HepG2 (cell line): ENCODE data around the gene NEK9.

Experiments used
- CBX1 ChIP-seq: IDR thresholded peaks from one replicate; pipeline ENCODE4 v1.6.1; 2016; ENCODE audit warnings: antibody characterized with exemption, low read depth
- CBX2 ChIP-seq, 2 experiments: fragments of 200-600 bp in 1 of 2; sonication (generic); formaldehyde crosslinking in 1 of 2; IDR thresholded peaks; 2 replicates each; pipeline versions ENCODE4 v1.7.0 to v1.8.1; 2018 to 2022; ENCODE audit warnings: low read depth in 2 of 2, low read length in 1 of 2, mild to moderate bottlenecking in 1 of 2, missing genetic modification reagents in 1 of 2
- CEBPB ChIP-seq: IDR thresholded peaks from 2 replicates; pipeline ENCODE4 v1.6.1; 2011; ENCODE audit warnings: low read depth, low read length, improper control_type of control experiment, borderline replicate concordance
- ELF4 ChIP-seq: sonication (generic); formaldehyde crosslinking; IDR thresholded peaks from 2 replicates; pipeline ENCODE4 v1.5.0; 2020; ENCODE audit warnings: missing genetic modification reagents, mild to moderate bottlenecking, moderate library complexity, borderline replicate concordance
- FOXK2 ChIP-seq: fragments of 450-650 bp; IDR thresholded peaks from 2 replicates; pipeline ENCODE4 v1.6.1; 2016
- HMG20A ChIP-seq: IDR thresholded peaks from 2 replicates; pipeline ENCODE4 v1.6.1; 2016; ENCODE audit warnings: borderline replicate concordance
- HNF4G ChIP-seq, 2 experiments: sonication (generic) in 1 of 2; formaldehyde crosslinking in 1 of 2; IDR thresholded peaks; 2 replicates each; pipeline versions ENCODE4 v1.4.0 to v1.6.1; 2011 to 2020; ENCODE audit warnings: borderline replicate concordance in 2 of 2, low read depth in 2 of 2, mild to moderate bottlenecking in 2 of 2, low read length in 1 of 2, missing genetic modification reagents in 1 of 2, moderate library complexity in 1 of 2
- SMAD3 ChIP-seq: sonication (generic); formaldehyde crosslinking; IDR thresholded peaks from 2 replicates; pipeline ENCODE4 v1.4.0; 2020; ENCODE audit warnings: missing genetic modification reagents
- ZNF329 ChIP-seq: sonication (generic); formaldehyde crosslinking; IDR thresholded peaks from 2 replicates; pipeline ENCODE4 v1.9.0; 2021; ENCODE audit warnings: low read depth, mild to moderate bottlenecking, missing genetic modification reagents
- ZNF644 ChIP-seq: IDR thresholded peaks from 2 replicates; pipeline ENCODE4 v1.6.1; 2016; ENCODE audit warnings: low read depth
- TF ChIP-seq, protein P1 (sequence below): sonication (generic); formaldehyde crosslinking; IDR thresholded peaks from 2 replicates; pipeline ENCODE4 v1.5.0; 2020; ENCODE audit warnings: mild to moderate bottlenecking, missing genetic modification reagents, moderate library complexity
- TF ChIP-seq, protein P2 (sequence below): sonication (generic); formaldehyde crosslinking; IDR thresholded peaks from 2 replicates; pipeline ENCODE4 v1.8.0; 2022; ENCODE audit warnings: mild to moderate bottlenecking, missing genetic modification reagents
- TF ChIP-seq, protein P3 (sequence below), 2 experiments: sonication (generic) in 1 of 2; formaldehyde crosslinking in 1 of 2; IDR thresholded peaks; 2 replicates each; pipeline versions ENCODE4 v1.4.0 to v1.6.1; 2018 to 2020; ENCODE audit warnings: missing genetic modification reagents in 2 of 2, borderline replicate concordance in 1 of 2, low read depth in 1 of 2, mild to moderate bottlenecking in 1 of 2, missing biosample characterization in 1 of 2

DNA sequence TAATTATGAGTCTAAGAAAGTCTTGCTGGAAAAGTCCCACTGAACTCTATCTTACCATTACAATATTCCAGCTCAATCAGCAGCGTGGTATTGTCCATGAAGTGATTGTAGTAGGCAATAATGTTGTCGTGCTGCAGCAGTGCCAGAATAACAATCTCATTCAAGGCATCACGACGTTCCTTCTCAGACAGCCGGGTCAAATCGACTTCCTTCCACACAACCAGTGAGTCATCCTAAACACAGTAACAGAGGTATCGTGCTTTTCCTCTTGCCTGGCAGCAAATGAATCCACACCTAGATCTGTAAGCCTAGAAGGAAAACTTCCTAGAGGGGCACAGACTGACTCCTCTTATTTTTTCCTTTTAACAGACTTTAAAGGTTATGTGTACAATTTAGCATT lies 2.9 kb downstream of the NEK9 start:
- TF ChIP-seq, protein P1, sequence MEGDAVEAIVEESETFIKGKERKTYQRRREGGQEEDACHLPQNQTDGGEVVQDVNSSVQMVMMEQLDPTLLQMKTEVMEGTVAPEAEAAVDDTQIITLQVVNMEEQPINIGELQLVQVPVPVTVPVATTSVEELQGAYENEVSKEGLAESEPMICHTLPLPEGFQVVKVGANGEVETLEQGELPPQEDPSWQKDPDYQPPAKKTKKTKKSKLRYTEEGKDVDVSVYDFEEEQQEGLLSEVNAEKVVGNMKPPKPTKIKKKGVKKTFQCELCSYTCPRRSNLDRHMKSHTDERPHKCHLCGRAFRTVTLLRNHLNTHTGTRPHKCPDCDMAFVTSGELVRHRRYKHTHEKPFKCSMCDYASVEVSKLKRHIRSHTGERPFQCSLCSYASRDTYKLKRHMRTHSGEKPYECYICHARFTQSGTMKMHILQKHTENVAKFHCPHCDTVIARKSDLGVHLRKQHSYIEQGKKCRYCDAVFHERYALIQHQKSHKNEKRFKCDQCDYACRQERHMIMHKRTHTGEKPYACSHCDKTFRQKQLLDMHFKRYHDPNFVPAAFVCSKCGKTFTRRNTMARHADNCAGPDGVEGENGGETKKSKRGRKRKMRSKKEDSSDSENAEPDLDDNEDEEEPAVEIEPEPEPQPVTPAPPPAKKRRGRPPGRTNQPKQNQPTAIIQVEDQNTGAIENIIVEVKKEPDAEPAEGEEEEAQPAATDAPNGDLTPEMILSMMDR (CRISPR knock-in tag), result no peak
- TF ChIP-seq ZNF644, result no peak
- TF ChIP-seq, protein P2, sequence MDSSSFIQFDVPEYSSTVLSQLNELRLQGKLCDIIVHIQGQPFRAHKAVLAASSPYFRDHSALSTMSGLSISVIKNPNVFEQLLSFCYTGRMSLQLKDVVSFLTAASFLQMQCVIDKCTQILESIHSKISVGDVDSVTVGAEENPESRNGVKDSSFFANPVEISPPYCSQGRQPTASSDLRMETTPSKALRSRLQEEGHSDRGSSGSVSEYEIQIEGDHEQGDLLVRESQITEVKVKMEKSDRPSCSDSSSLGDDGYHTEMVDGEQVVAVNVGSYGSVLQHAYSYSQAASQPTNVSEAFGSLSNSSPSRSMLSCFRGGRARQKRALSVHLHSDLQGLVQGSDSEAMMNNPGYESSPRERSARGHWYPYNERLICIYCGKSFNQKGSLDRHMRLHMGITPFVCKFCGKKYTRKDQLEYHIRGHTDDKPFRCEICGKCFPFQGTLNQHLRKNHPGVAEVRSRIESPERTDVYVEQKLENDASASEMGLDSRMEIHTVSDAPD (CRISPR knock-in tag), result no peak
- TF ChIP-seq ELF4, result no peak
- no peak for TF ChIP-seq ZNF329
- TF ChIP-seq, protein P3, sequence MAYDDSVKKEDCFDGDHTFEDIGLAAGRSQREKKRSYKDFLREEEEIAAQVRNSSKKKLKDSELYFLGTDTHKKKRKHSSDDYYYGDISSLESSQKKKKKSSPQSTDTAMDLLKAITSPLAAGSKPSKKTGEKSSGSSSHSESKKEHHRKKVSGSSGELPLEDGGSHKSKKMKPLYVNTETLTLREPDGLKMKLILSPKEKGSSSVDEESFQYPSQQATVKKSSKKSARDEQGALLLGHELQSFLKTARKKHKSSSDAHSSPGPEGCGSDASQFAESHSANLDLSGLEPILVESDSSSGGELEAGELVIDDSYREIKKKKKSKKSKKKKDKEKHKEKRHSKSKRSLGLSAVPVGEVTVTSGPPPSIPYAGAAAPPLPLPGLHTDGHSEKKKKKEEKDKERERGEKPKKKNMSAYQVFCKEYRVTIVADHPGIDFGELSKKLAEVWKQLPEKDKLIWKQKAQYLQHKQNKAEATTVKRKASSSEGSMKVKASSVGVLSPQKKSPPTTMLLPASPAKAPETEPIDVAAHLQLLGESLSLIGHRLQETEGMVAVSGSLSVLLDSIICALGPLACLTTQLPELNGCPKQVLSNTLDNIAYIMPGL (CRISPR knock-in tag; IDR thresholded peaks at IDR 0.05; ENCODE audit: borderline replicate concordance in 1 of 2, low read depth in 1 of 2), result no peak
- no peak for TF ChIP-seq HMG20A (CRISPR knock-in tag)
- no peak for TF ChIP-seq HNF4G (IDR thresholded peaks at IDR 0.05; ENCODE audit: borderline replicate concordance, low read depth, low read length)
- no peak for TF ChIP-seq HNF4G (CRISPR knock-in tag; IDR thresholded peaks at IDR 0.05; ENCODE audit: borderline replicate concordance, low read depth)
- no peak for TF ChIP-seq CEBPB
- no peak for TF ChIP-seq CBX2 (IDR thresholded peaks at IDR 0.05; ENCODE audit: low read depth, low read length)
- no peak for TF ChIP-seq CBX2 (CRISPR knock-in tag; IDR thresholded peaks at IDR 0.05; ENCODE audit: low read depth)
- TF ChIP-seq SMAD3 (CRISPR knock-in tag), result no peak
- no peak for TF ChIP-seq FOXK2
- no peak for TF ChIP-seq CBX1
